HG03439 (cell line): ENCODE measurements around the gene WDR37.
"Not testable (repeated sequence)": the region's sequence is repeated elsewhere in the genome, so short reads cannot be mapped to it uniquely, and the experiment has no call there.

Experiments used
- ATAC-seq: cut with Tn5 transposase; IDR thresholded peaks from one replicate; pipeline ENCODE4 v1.9.1; 2021; ENCODE audit warnings: mild to moderate bottlenecking, moderate library complexity; ENCODE audit not compliant: unreplicated experiment

Gene WDR37

DNA sequence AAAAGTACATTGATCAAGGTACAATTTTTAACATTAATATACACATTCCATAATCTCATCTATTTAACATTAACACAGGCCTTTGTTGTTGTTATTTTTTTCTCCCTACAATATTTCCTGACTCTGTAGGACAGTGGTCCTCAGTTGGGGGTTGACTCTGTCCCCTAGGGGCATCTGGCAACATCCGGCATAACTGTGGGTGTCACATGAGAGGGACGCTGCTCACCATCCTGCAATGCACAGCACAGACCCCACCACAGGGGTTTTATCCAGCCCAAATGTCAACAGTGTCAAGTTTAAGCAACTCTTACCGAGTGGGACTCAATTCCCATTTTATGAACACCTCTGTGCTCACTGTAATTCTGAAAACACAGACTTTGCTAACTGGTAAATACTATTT is 16.1 kb upstream of the WDR37 start:
- ATAC-seq = no peak

DNA sequence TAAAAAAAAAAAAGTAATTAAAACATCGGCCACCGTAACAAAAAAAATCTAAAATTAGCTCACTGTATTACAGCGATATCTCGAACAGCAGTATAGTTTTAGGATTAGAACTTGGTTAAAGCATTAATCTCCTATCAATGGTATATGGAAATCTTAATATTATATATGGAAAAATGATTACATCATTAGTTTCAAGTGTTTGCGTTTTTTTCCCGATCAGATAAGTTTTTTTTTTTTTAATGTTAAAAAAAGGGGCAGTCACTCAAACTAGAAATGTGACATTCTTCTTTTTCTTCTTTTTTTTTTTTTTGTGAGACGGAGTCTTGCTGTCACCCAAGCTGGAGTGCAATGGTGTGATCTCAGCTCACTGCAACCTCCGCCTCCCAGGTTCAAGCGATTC is 14.7 kb upstream of the WDR37 start:
- ATAC-seq = no peak

DNA sequence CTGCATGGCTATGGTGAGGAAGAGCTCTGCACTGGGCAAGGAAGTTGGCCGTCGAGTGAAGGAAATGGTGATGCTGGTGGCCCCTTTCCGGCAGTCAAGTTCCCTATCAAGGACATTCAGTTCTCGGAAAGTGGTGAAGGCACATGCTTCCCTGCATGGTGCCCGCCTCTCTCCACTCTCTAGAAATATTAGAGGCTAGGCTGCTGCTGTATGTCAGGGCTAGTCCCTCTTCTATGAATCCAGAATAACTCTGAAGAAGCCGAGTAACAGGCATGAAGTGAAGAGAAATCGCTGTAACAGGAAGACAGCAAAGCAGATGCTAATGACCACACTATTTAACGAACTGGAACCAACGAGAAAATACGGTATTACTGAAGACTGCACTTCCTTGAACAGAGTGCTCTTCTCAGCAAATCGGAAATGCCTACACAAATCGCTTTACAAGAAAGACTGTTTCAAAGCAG is 12.6 kb upstream of the WDR37 start:
- ATAC-seq = peak; percentile 46

DNA sequence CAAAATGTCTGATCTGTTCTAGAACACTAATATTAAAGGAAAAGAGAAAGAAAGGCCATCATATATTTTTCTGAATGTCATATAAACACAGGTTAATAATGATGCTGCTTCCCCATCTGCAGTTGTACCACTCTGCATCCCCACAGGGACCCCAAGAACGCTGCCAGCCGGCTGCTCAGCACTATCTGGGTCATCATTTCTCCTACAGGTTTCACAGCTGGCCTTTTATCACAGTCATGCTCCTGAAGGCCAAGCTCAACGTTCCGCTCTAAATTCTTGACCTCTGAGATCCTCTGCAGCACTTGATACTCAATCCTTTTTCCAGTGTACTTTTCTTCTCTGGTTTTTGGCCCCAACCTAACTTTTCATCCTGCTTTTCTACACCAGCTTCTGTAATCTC is 12.0 kb upstream of the WDR37 start:
- no peak for ATAC-seq

DNA sequence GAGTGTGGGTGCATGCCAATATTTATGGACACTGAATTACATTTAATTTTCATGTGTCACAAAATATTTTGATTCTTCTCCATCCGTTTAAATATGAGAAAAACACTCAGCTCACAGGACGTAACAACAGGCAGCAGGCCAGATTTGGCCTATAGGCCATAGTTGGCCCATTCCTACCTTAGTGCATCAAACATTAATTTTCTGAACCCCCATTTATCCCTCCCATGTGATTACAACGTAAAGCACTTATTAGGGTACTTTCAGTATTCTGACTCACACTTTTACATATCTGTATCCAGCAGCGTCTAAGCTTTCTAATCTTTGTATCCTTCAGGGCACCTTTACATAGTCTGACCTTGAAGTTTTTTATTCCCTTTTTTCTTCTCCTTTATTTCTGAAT is 11.2 kb upstream of the WDR37 start:
- ATAC-seq = no peak

DNA sequence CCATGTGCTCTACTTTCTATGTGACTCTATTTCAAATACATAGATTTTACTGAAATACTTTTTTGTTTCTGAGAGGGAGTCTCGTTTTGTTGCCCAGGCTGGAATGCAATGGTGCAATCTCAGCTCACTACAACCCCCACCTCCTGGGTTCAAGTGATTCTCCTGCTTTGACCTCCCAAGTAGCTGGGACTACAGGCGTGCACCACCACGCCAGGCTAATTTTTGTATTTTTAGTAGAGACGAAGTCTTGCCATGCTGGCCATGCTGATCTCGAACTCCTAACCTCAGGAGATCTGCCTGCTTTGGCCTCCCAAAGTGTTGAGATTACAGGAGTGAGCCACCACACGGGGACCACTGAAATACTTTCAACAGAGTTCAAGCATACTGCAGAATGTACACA is 10.8 kb upstream of the WDR37 start:
- no peak for ATAC-seq

DNA sequence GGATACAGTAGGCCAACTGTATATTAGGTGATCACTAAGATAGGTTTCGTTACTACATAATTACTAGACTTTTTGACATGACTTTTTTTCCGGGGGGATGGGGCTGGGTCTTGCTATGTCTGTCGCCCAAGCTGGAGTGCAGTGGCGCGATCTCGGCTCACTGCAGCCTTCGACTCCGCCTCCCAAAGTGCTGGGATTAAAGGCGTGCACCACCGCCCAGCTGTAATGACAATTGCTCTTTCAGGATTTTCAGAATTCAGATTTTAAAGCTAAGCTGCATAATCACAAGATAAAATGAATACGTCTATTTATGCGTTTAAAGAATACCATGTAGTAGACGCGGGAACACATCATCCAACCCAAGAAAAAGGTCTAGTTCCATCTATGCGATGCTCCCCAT is 8.2 kb upstream of the WDR37 start:
- no peak for ATAC-seq

DNA sequence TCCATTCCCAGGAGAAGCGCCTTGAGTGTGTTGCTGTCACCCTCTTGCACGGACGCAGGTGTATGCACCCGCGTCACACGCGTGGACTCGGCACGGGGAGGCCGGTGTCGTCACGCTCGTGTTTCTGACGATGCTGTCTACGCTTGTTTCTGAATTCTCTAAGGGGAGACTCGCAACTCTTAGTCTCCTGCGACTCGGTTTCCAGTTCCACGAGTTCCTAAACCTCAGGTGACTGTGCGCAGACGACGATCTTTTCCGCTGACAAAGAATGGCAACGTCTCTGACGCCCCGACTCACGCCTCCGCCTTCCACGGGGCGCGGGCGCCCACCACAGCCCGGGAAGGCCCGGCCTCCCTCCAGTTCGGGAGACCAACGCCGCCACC is 7.8 kb upstream of the WDR37 start:
- ATAC-seq = peak; percentile 15

DNA sequence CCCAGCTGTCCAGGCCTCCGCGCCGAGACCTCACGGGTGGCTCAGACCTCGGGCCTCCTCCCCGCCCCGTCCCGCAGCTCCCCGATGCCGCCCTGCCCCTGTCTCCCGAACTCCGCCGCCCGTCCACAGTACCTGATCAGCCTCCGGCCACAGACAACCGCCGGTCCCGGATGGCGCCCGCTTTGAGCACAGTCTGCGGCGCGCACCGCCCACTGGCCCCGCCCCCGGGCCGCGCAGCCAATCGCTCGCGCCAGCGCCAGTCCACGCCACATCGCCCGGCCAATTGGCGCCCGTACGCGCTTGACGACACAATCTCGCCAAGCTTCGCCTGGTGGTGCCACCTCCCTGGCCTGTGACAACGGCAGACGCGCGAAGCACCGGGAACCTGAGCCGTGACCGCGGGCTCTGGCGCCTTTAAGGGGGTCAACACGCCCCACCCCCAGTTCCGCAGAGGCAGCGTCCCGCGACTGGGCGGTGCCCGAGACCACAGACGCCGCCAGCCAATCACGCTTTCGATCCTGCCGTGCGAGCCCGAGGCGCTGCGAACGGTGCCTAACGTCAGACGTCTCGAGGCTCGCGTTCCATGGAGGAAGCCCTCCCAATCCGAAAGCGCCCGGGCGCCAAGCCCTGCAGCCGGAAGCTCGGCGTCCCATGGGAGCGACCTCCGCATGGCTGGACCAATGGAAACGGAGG is 7.3 kb upstream of the WDR37 start, which contains the start of gene IDI1:
Gene IDI1, minus strand, starts transcription at position 388 of the 693 bp plus-strand sequence. Its CDS starts 116 bp downstream, at position 272.
- ATAC-seq = peak; percentile 79

DNA sequence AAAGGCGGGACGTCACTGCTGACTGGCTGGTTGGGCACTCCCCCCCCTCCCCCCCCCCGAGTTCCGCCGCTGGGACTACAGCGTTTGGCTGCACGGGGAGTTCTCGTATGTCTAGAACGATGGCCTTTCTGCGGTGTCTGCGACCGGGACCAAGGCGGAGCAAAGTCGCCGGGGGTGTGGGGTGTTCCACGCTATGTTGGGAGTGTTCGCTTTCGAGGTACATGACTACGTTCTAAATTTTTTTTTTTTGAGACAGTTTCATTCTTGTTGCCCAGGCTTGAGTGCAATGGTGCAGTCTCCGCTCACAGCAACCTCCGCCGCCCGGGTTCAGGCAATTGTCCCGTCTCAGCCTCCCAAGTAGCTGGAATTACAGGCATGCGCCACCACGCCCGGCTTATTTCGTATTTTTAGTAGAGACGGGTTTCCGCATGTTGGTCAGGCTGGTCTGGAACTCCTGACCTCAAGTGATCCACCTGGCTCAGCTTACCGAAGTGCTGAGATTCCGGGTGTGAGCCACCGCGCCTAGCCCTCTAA is 6.7 kb upstream of the WDR37 start:
- no peak for ATAC-seq

DNA sequence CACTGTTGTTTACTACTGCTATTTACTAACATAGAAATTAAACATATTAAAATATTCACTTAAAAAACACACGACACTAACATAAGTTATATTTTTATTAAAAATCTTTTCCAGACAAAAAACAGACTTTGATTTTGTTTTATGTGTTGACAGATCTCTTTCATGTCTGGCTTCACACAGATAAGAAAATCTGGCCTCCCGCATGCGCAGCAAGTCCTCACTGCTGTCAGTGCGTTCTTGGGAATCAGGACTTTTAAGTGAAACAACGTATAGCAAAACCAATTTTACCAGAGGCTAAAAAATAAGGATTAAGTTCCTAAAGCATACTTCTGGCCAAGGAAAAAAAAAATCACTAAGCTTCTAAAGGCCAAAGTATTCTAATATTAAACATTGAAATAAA is 6.0 kb upstream of the WDR37 start:
- no peak for ATAC-seq

DNA sequence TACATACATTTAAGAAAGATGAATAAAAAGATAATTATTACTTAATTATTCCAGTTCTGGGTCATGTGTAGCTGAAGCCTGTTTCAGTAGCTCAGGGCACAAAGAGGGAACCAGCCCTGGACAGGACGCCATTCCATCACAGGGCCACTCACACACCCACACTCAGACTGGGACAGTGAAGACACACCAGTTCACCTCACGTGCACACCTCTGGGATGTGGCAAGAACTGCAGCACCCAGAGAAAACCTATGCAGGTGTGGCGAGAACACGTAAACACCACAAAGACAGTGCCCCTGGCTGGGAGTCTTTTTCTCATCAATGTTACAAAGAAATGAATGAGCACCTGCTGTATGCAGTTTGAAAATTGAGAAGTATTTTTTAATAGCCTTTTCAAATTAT is 5.6 kb upstream of the WDR37 start:
- ATAC-seq = no peak

DNA sequence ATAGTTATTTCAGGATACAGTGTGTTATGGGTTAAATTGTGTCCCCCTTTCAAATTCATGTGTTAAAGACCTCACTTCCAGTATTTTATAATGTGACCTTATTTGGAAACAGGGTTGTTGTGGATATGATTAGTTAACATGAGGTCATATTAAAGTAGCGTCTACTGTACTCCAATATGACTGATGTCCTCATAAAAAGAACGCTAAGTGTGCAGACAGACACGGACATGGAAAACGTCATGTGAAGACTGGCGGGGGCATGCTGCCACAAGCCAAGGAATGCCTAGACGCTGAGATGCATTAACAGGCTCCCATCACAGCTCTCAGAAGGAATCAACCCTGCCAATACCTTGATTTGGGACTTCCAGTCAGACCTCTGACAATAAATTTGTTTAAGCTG is 1.5 kb upstream of the WDR37 start:
- ATAC-seq = no peak

DNA sequence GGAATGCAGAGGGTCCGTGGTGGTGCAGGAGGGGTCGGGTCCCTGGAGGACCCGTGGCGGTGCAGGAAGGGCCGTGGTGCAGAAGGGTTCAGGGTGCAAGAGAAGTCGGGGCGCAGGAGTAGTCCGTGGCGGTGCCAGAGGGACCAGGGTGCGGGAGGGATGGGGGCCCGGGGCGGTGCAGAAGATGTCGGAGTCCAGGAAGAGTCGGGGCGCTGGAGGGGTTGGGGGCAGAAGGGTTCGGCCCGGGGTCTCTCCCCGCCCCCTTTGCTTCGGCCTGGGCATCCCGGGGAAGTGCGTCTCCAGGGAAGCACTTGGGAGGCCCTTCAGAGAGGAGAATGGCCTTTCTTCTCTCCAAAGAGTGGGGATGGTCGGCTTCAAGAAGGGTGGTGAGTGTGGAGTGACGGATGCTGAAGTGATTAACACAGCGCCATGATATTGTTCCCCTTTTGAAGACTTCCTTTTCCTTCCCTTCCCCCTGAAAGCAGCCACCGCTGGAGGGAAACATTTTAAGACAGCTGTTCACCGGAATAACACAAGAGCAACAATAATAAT is 997 bp downstream of the WDR37 start:
- ATAC-seq = no peak

DNA sequence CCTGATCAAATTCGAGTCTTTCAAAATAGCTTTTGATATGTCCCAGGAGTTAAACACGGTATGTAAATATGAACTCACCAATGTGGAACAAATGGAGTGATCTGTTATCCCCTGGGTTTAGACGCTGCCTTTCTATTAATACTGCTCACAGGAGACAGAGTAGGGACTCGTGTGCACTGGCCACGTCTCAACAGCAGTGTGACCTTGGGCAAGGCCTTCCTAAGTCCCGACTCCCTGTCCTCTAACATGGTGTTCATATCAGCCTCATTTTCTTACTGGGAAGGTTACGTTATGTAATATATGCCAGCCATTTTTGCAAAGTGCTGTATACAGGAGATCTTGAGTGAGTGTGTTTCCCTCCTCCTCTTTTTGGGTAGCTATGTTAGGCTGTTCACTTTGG is 1.8 kb downstream of the WDR37 start:
- ATAC-seq = no peak

DNA sequence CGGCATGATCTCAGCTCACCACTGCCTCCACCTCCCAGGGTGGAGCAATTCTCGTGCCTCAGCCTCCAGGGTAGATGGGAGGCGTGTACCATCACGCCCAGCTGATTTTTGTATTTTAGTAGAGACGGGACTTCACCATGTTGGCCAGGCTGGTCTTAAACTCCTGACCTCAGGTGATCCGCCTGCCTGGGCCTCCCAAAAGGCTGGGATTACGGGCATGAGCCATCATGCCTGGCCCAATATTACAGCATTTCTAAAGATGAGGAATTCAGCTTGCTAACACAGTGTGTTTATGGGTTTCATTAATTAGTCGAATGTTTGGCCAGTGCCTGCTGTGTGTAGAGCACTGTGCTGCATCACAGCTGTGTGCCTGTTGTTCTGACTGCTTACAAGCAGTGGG is 3.7 kb downstream of the WDR37 start:
- ATAC-seq = no peak

DNA sequence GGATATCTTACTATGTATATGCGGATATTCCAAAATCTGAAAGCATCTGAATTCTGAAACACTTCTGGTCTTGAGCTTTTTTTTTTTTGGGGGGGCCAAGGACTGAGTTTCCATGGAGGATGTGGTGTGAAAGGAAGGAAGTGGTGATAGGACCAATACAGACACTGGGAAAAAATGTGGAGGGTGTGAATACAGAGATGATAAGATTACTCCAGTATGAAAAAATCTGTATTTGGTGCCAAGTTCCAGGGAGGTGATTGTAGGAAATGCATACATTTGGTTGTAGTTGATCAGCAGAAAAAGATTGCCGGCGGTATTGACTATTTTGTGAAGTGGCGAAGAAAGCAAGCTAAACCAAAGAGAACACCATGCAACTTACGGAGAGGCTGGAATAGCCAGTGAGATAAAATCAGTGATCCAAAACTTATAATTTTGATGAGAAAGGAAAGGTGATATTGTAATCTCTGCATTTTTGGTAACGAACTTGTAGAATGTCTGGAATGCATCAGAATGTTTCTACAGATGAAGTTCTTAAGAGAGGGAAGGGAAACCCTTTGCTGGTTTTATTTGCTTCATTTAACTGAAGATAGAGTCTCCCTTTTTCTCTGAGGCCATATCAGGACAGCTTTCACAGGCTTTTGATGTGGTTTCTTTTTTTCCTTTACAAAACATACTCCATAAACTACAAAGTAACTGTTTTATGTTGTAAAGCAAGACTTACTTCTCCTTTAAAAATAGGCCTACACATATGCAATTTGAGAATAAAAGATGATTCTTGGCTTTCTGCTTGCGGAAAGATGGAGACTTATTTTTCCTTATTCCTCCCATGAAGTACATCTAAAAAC is 6.0 kb downstream of the WDR37 start:
- no peak for ATAC-seq

DNA sequence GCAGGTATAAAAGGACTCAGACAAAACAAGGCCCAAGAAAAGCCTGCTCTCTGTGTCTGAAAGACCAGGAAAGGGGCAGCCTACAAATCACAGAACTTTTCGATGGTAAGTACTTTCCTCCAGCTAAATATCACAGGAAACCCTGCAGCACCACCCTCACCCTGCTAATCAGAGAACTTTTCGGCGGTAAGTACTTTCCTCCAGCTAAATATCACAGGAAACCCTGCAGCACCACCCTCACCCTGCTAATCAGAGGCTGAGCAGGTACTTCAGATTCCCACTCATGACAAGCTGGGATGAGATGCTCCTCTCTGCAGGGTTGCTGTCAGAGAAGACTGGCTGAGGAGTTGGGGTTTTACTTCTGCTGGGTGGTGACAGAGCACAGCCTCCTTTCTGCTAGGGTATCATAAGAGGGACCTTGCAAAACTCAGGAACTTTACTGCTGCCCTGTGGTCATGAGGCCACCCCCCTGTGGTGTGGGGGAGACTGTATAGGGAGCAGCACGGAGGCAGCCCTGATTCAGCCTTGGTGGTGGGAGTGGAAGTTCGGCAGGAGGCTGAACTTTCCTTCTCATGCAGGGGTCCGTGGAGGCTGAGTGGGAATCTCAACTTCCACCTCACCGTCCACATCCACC is 7.2 kb downstream of the WDR37 start:
- no peak for ATAC-seq

DNA sequence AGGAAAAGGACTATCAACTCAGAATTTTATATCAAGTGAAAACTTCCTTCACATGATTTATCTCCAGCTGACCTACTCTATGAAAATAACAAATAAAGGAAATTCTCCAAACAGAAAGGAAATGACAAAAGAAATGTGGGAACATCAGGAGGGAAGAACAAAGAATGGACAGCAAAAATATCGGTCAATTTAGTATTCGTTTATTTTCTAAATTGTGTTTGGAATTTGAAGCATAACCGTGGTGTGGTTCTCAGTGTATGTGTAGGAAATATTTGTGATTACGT is 8.7 kb downstream of the WDR37 start:
- ATAC-seq = no peak

DNA sequence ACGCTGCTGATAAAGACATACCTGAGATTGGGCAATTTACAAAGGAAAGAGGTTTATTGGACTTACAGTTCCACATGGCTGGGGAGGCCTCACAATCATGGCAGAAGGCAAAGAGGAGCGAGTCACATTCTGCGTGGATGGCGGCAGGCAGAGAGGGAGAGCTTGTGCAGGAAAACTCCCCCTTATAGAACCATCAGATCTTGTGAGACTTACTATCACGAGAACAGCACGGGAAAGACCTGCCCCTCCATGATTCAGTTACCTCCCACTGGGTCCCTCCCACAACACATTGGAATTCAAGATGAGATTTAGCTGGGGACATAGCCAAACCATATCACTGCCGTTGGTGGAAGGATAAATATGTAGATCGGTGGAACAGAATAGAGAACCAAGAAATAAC is 10.5 kb downstream of the WDR37 start:
- ATAC-seq = not testable (repeated sequence)
